SH-SY5Y (cell line): Measurements from ENCODE around the gene TTLL8.

Experiments
- GATA2 ChIP-seq: IDR thresholded peaks from 2 replicates; pipeline ENCODE4 v1.6.1; 2011; ENCODE audit warnings: mild to moderate bottlenecking, low read depth, low read length
- GATA3 ChIP-seq: IDR thresholded peaks from 2 replicates; pipeline ENCODE4 v1.6.1; 2011; ENCODE audit warnings: low read depth, mild to moderate bottlenecking, low read length, moderate library complexity

DNA sequence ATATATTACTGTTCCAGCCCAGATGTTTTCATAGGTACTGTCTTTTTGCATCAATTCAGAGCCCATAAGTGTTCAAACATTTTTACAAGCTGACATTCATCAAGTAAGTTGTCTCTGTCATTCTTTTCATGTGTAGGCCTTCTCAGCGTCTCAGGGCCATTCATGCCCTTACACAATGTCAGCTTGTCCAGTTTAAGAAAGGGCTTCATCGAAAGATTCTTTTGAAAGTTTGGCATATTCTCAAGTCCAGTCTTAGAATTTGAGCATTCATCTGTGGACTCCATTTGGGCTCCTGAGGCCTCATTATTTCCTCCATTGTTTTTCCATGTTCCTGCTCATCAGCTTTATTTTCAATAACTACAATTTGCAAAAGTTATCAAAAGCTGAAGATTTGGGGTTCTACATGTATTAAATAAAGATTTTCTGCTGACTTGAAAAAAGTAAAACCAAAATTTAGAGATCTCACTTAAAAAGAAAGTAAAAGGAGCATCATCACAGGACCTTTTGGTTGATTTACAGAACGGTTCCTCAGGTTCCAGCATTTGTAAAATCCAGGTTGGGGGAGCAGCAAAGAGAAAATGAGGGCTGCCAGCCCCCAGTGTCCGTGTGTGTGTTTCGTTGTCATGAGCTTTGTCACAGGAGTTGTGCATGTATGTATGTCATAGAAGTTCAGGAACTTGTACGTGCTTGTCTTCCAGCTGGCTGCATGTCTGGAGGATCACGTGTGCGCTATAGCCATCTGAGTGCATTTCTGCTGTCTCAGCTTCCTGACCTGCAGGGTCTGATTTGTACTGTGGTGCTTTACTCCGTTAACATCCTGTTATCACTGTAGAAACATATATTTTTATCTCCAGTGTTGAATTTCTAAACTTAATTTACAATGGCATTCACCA, 47.4 kb upstream of the TTLL8 start:
- no peak for TF ChIP-seq GATA2
- no peak for TF ChIP-seq GATA3
